Activated CD8-positive, alpha-beta T cell treated with anti-CD3 and anti-CD28 coated beads for 36 hours (primary cell): ENCODE data around the gene CACNA1C. TPM values are rescaled to one million over a fixed set of nuclear protein-coding genes. Genes with fewer than 3 reads are reported as not detected.

ENCODE experiments used
- ATAC-seq: fragments of 200-7000 bp; cut with Tn5 transposase; one replicate; pipeline ENCODE4 v1.10.0; 2021; ENCODE audit warnings: mild to moderate bottlenecking, moderate library complexity
- CTCF ChIA-PET: fragments of 350-600 bp; sonication (Branson Sonifier 250); formaldehyde crosslinking; loops from one replicate; lab custom pipeline; 2021; ENCODE audit warnings: antibody characterized with exemption; lab: Charles Lee
- POLR2A ChIA-PET: fragments of 350-600 bp; sonication (Branson Sonifier 250); formaldehyde crosslinking; loops from one replicate; lab custom pipeline; 2021; ENCODE audit warnings: antibody characterized with exemption; lab: Charles Lee
- DNase-seq: peaks from one replicate; pipeline ENCODE4 v3.0.0-alpha.2; 2020
- H3K27ac Mint-ChIP-seq: one replicate; pipeline ENCODE4 v1.8.0; 2021; ENCODE audit warnings: mild to moderate bottlenecking, mixed read lengths
- H3K27me3 Mint-ChIP-seq: one replicate; pipeline ENCODE4 v1.8.0; 2021; ENCODE audit warnings: mixed read lengths
- H3K36me3 Mint-ChIP-seq: one replicate; pipeline ENCODE4 v1.8.0; 2021; ENCODE audit warnings: low read depth, mixed read lengths
- H3K4me1 Mint-ChIP-seq: one replicate; pipeline ENCODE4 v1.8.0; 2021; ENCODE audit warnings: low read depth, mixed read lengths
- H3K4me3 Mint-ChIP-seq: one replicate; pipeline ENCODE4 v1.8.0; 2021; ENCODE audit warnings: mild to moderate bottlenecking, moderate library complexity, mixed read lengths
- H3K9me3 Mint-ChIP-seq: one replicate; pipeline ENCODE4 v1.8.0; 2021; ENCODE audit warnings: mixed read lengths
- CTCF ChIP-seq: fragments of 200-600 bp; IDR thresholded peaks from one replicate; pipeline ENCODE4 v1.8.0; 2022; ENCODE audit warnings: antibody characterized with exemption, mild to moderate bottlenecking
- intact Hi-C: fragments of 100-400 bp; cut with micrococcal nuclease; formaldehyde crosslinking; loops from one replicate; pipeline ENCODE4 v1.10.0; 2022
- total RNA-seq, 2 experiments: library from RNA; stranded (reverse); gene quantifications; one replicate each; pipeline ENCODE4 v1.2.3, GENCODE V29; 2021

CACNA1C gene
- total RNA-seq, 2 experiments from 2014 or later: 0.02 to 0.05 TPM

DNA sequence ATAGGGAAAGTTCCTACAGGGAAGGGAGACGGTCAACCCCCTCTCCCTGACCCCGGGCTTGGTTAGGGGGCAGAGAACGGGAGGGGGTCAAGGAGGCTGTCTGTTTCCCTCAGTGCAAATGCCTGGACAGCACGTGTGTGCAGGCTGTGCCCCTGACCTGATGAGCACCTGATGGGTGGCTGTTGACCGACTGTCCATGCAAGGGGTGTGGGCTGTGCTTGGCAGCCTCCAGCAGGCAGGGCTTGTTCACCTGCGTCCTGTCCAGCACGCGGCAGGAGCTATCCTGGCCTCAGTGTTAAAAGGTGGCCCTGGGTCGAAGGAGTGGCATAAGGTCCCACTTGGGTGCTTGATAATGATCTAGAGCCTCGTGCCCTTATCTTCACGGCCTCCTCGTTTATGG lies 221.0 kb downstream of the CACNA1C start:
- no peak for ATAC-seq
- TF ChIP-seq CTCF: no peak
- H3K9me3 Mint-ChIP-seq: no peaks in the 10 kb centered on the region
- DNase-seq: no peak
- intact Hi-C loops: no loop called here
- no peak overlapping the region for H3K4me3 Mint-ChIP-seq
- H3K36me3 Mint-ChIP-seq: no peaks in the 10 kb centered on the region
- POLR2A ChIA-PET: no interaction called here
- H3K27ac Mint-ChIP-seq: no peak overlapping the region
- no peaks in the 10 kb centered on the region for H3K27me3 Mint-ChIP-seq
- no peaks in the 10 kb centered on the region for H3K4me1 Mint-ChIP-seq
- CTCF ChIA-PET: no interaction called here

DNA sequence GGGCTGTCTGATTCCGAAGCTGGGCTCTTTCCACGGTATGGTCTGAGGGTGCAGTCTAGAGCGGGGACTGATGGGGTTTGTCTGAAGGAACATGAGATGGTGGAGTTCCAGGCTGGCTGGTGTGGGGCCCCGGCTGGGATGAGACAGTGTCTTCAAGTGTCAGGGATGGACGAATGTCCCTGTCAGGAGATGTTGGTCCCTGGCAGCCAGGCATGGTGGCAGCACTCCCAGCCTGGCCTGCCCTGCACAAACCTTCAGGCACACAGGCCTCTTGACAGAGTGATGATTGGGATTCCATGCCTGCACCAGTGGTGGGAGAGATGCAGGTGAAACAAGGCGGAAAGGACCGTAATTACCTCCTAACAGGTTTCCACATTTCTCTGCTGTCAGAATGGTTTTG lies 221.9 kb downstream of the CACNA1C start:
- H3K27me3 Mint-ChIP-seq: no peaks in the 10 kb centered on the region
- no peak overlapping the region for H3K4me3 Mint-ChIP-seq
- intact Hi-C loops: no loop called here
- TF ChIP-seq CTCF: no peak
- CTCF ChIA-PET: no interaction called here
- no peaks in the 10 kb centered on the region for H3K9me3 Mint-ChIP-seq
- H3K4me1 Mint-ChIP-seq: no peaks in the 10 kb centered on the region
- POLR2A ChIA-PET: no interaction called here
- ATAC-seq (no peak), DNase-seq (no peak)
- H3K27ac Mint-ChIP-seq: no peak overlapping the region
- H3K36me3 Mint-ChIP-seq: no peaks in the 10 kb centered on the region

- Mint-ChIP-seq H3K36me3 (no peaks in the 10 kb centered on the region), H3K9me3 (peaks cover 4% of the 10 kb centered on the region), H3K4me3 (no peak overlapping the region), H3K27me3 (no peaks in the 10 kb centered on the region), H3K27ac (no peak overlapping the region), H3K4me1 (no peaks in the 10 kb centered on the region)
- ChIA-PET POLR2A (interaction anchor here (0.7 kb wide), 1 partner anchor 828 kb away, joined by 5 read pairs; no protein-coding TSS in a partner anchor), CTCF (interaction anchor here (2.0 kb wide), 1 partner anchor 14 kb away, joined by 9 read pairs; no protein-coding TSS in a partner anchor)
- intact Hi-C loops: no loop called here
- TF ChIP-seq CTCF: no peak
- no peak for DNase-seq
- ATAC-seq: no peak
Observed at GRCh38 chr12:2276288-2277033, 223.7 kb downstream of the CACNA1C start.

- no peak for ATAC-seq
- intact Hi-C loops: no loop called here
- TF ChIP-seq CTCF: no peak
- Mint-ChIP-seq H3K27ac (no peak overlapping the region), H3K9me3 (peaks cover 5% of the 10 kb centered on the region), H3K4me3 (no peak overlapping the region), H3K4me1 (no peaks in the 10 kb centered on the region), H3K27me3 (no peaks in the 10 kb centered on the region), H3K36me3 (no peaks in the 10 kb centered on the region)
- CTCF ChIA-PET: interaction anchor here (1.3 to 2.0 kb wide), 2 partner anchors 13 kb away, joined by 4 to 9 read pairs; no protein-coding TSS in a partner anchor
- POLR2A ChIA-PET: no interaction called here
- DNase-seq: no peak
Observed at GRCh38 chr12:2277492-2278155, 224.8 kb downstream of the CACNA1C start.

DNA sequence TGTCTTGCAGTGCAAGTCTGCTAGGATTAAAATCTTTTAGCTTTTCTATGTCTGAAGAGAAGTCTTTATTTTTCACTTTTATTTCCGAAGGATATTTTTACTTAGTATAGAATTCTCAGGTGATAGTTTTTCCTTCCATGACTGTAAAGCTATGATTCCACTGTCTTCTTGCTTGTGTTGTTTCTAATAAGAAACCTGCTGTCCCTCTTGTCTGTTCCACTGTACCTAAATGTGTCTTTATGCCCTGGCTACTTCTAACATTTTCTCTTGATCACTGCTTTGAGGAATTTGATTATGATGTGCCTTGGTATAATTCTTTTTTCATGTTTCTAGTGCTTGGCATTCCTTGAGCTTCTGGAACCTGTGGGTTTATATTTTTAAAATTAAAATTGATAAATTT lies 228.7 kb downstream of the CACNA1C start:
- CTCF ChIA-PET: no interaction called here
- peaks cover 10% of the 10 kb centered on the region for H3K27me3 Mint-ChIP-seq

More for the DNA sequence above, 228.7 kb downstream of the CACNA1C start:
- Mint-ChIP-seq H3K27ac (no peak overlapping the region), H3K36me3 (no peaks in the 10 kb centered on the region), H3K4me3 (no peak overlapping the region), H3K4me1 (peaks cover 3% of the 10 kb centered on the region), H3K9me3 (peaks cover 5% of the 10 kb centered on the region)
- ATAC-seq: no peak
- POLR2A ChIA-PET: interaction anchor here (0.6 kb wide), 1 partner anchor 538 kb away, joined by 3 read pairs; no protein-coding TSS in a partner anchor
- intact Hi-C loops: no loop called here
- no peak for TF ChIP-seq CTCF
- no peak for DNase-seq
